Keratinocyte (primary cell): ENCODE results near the gene CIPC. TPM values are rescaled to one million over a fixed set of nuclear protein-coding genes. Genes with fewer than 3 reads are reported as not detected.

Experiments
- DNase-seq: peaks from one replicate; pipeline ENCODE4 v3.0.0-alpha.2; 2011; ENCODE audit warnings: low read depth, missing footprints, low spot score
- FAIRE-seq: peaks from 2 replicates; lab custom pipeline; 2011; peaks lifted over from hg19 to GRCh38; lab: Jason Lieb, UNC
- H2AFZ ChIP-seq: 2 replicates; pipeline ENCODE4 v1.6.0; 2012; ENCODE audit warnings: low read length, control low read depth, inconsistent platforms; ENCODE audit not compliant: control insufficient read depth
- H3K27ac ChIP-seq: 2 replicates; pipeline ENCODE4 v1.5.1; 2011; ENCODE audit warnings: low read length; ENCODE audit not compliant: control insufficient read depth, insufficient read depth
- H3K27me3 ChIP-seq: 3 replicates; pipeline ENCODE4 v1.6.0; 2011; ENCODE audit warnings: low read length; ENCODE audit not compliant: control insufficient read depth, insufficient read depth; ENCODE audit errors: extremely low read depth
- H3K36me3 ChIP-seq, 2 experiments: 2 replicates in 1 of 2; 3 replicates in 1 of 2; pipeline ENCODE4 v1.5.1; 2011; ENCODE audit warnings: low read length in 2 of 2, mild to moderate bottlenecking in 1 of 2; ENCODE audit not compliant: control insufficient read depth in 2 of 2, insufficient read depth in 2 of 2; ENCODE audit errors: extremely low read depth in 1 of 2
- H3K4me1 ChIP-seq: 3 replicates; pipeline ENCODE4 v1.5.1; 2011; ENCODE audit warnings: low read length; ENCODE audit not compliant: control insufficient read depth, insufficient read depth; ENCODE audit errors: extremely low read depth
- H3K4me2 ChIP-seq: 3 replicates; pipeline ENCODE4 v1.6.0; 2011; ENCODE audit warnings: low read depth, low read length; ENCODE audit not compliant: control insufficient read depth, insufficient read depth; ENCODE audit errors: extremely low read depth
- H3K4me3 ChIP-seq, 3 experiments: fragments of 200-600 bp in 1 of 3; sonication (generic) in 1 of 3; 2 replicates in 2 of 3; 3 replicates in 1 of 3; pipeline ENCODE4 v1.5.1; 2011 to 2016; ENCODE audit warnings: low read length in 3 of 3, mild to moderate bottlenecking in 3 of 3, control low read depth in 2 of 3, inconsistent platforms in 1 of 3, low read depth in 1 of 3, mixed read lengths in 1 of 3, mixed run types in 1 of 3, moderate library complexity in 1 of 3; ENCODE audit not compliant: control insufficient read depth in 2 of 3, insufficient read depth in 2 of 3; ENCODE audit errors: extremely low read depth in 1 of 3
- H3K79me2 ChIP-seq: 2 replicates; pipeline ENCODE4 v1.6.0; 2012; ENCODE audit warnings: low read length; ENCODE audit not compliant: control insufficient read depth, insufficient read depth
- H3K9ac ChIP-seq: 3 replicates; pipeline ENCODE4 v1.6.0; 2011; ENCODE audit warnings: low read length; ENCODE audit not compliant: control insufficient read depth, insufficient read depth; ENCODE audit errors: extremely low read depth
- H3K9me1 ChIP-seq: 3 replicates; pipeline ENCODE4 v1.6.0; 2011; ENCODE audit warnings: low read length; ENCODE audit not compliant: control insufficient read depth, insufficient read depth; ENCODE audit errors: extremely low read depth
- H3K9me3 ChIP-seq: 2 replicates; pipeline ENCODE4 v1.5.1; 2012; ENCODE audit warnings: low read depth, low read length; ENCODE audit not compliant: control insufficient read depth
- H4K20me1 ChIP-seq: 3 replicates; pipeline ENCODE4 v1.6.0; 2011; ENCODE audit warnings: low read length; ENCODE audit not compliant: control insufficient read depth, insufficient read depth; ENCODE audit errors: extremely low read depth
- CTCF ChIP-seq, 3 experiments: IDR thresholded peaks in 1 of 3; conservative IDR thresholded peaks in 1 of 3; optimal IDR thresholded peaks in 1 of 3; 2 replicates in 2 of 3; 3 replicates in 1 of 3; pipeline versions ENCODE3 to v1.5.1; 2011; ENCODE audit warnings: low read length in 3 of 3, mild to moderate bottlenecking in 3 of 3, moderate library complexity in 2 of 3, control low read depth in 1 of 3, inconsistent platforms in 1 of 3; ENCODE audit not compliant: insufficient read depth in 2 of 3; ENCODE audit errors: extremely low read depth in 1 of 3
- EZH2 ChIP-seq: IDR thresholded peaks from one replicate; pipeline ENCODE4 v1.6.1; 2012; ENCODE audit warnings: inconsistent platforms, mild to moderate bottlenecking, low read length, moderate library complexity
- dilution Hi-C: fragments of 300-500 bp; cut with MboI; formaldehyde crosslinking; loops from one replicate; pipeline ENCODE4 v1.7.0; 2020; ENCODE audit warnings: low sequenced_read_pairs; ENCODE audit not compliant: extremely low pct_ligation_motif_present
- polyA plus RNA-seq, 5 experiments: library from polyadenylated mRNA; depleted of rRNA in 3 of 5; stranded (reverse) in 3 of 5; stranded (forward) in 1 of 5; unstranded in 1 of 5; fragments of >200 nt; gene quantifications; 1 replicate in 1 of 5; 2 replicates in 3 of 5; 3 replicates in 1 of 5; pipeline versions ENCODE4 v1.2.1 to v1.2.3, GENCODE V29; 2011 to 2012; ENCODE audit warnings: missing spikeins in 2 of 5, low read depth in 1 of 5, low replicate concordance in 1 of 5

Gene CIPC
- polyA plus RNA-seq, 1 donor (not counting 4 experiments of a cell fraction or from before 2014, with no cell fraction given): 13.2 TPM

GRCh38 chr14:77124345-77125280 lies 26.6 kb downstream of the CIPC start:
- TF ChIP-seq EZH2: peak; percentile 10
- TF ChIP-seq CTCF (optimal IDR thresholded peaks at IDR 0.05 in 1 of 3, IDR thresholded peaks at IDR 0.05 in 1 of 3, conservative IDR thresholded peaks at IDR 0.05 in 1 of 3; ENCODE audit: extremely low read depth in 1 of 3, insufficient read depth in 2 of 3, low read length in 3 of 3): peak in 2 of 3 experiments; percentile 17 to 64
- H3K79me2 ChIP-seq: no peaks in the 10 kb centered on the region
- dilution Hi-C loops: no loop called here
- H3K27ac ChIP-seq: no peak overlapping the region
- H3K4me1 ChIP-seq: peaks cover 39% of the 10 kb centered on the region
- H4K20me1 ChIP-seq: peaks cover 2% of the 10 kb centered on the region
- no peak for FAIRE-seq
- H3K36me3 ChIP-seq: peaks cover 0 to 3% of the 10 kb centered on the region in 2 experiments
- H3K9me3 ChIP-seq: no peaks in the 10 kb centered on the region
- H3K27me3 ChIP-seq: peaks cover 17% of the 10 kb centered on the region
- H3K9me1 ChIP-seq: peaks cover 2% of the 10 kb centered on the region
- peak overlapping the region in 2 of 3 experiments; percentile 28 to 63 for H3K4me3 ChIP-seq
- peak overlapping the region; percentile 31 for H3K9ac ChIP-seq
- H3K4me2 ChIP-seq: peak overlapping the region; percentile 73
- DNase-seq: no peak
- peak overlapping the region; percentile 63 for H2AFZ ChIP-seq

GRCh38 chr14:77125281-77125801 lies 27.3 kb downstream of the CIPC start:
- FAIRE-seq: no peak
- Histone ChIP-seq H3K9ac (no peak overlapping the region), H3K4me3 (peak overlapping the region in 1 of 3 experiments; percentile 2), H3K27ac (no peak overlapping the region), H2AFZ (no peak overlapping the region), H3K9me1 (peaks cover 2% of the 10 kb centered on the region), H3K4me2 (peak overlapping the region; percentile 73), H3K27me3 (peaks cover 19% of the 10 kb centered on the region), H3K79me2 (no peaks in the 10 kb centered on the region), H3K4me1 (peaks cover 39% of the 10 kb centered on the region), H3K36me3 (no peaks in the 10 kb centered on the region), H4K20me1 (peaks cover 2% of the 10 kb centered on the region), H3K9me3 (no peaks in the 10 kb centered on the region)
- dilution Hi-C loops: no loop called here
- no peak for TF ChIP-seq CTCF (optimal IDR thresholded peaks at IDR 0.05 in 1 of 3, IDR thresholded peaks at IDR 0.05 in 1 of 3, conservative IDR thresholded peaks at IDR 0.05 in 1 of 3; ENCODE audit: extremely low read depth in 1 of 3, insufficient read depth in 2 of 3, low read length in 3 of 3)
- no peak for TF ChIP-seq EZH2
- DNase-seq: no peak
